Left ventricle myocardium inferior (tissue), 1 donor: Measurements from ENCODE around the gene VTI1A. TPM values are rescaled to one million over a fixed set of nuclear protein-coding genes. Genes with fewer than 3 reads are reported as not detected.

Source experiments
- DNase-seq: peaks from one replicate; pipeline ENCODE4 v3.0.0-alpha.2; 2020
- H3K27ac ChIP-seq: fragments of 200-600 bp; replicated peaks from 2 replicates; pipeline ENCODE4 v1.8.0; 2021
- H3K27me3 ChIP-seq: fragments of 200-600 bp; 2 replicates; pipeline ENCODE4 v1.8.0; 2021; ENCODE audit warnings: low read depth
- H3K36me3 ChIP-seq: fragments of 200-600 bp; 2 replicates; pipeline ENCODE4 v1.8.0; 2021
- H3K4me1 ChIP-seq: fragments of 200-600 bp; 2 replicates; pipeline ENCODE4 v1.8.0; 2021
- H3K4me3 ChIP-seq: fragments of 200-600 bp; 2 replicates; pipeline ENCODE4 v1.8.0; 2021; ENCODE audit warnings: mild to moderate bottlenecking, moderate library complexity
- H3K9me3 ChIP-seq: fragments of 200-600 bp; replicated peaks from 2 replicates; pipeline ENCODE4 v1.8.0; 2021
- intact Hi-C: fragments of 100-400 bp; cut with micrococcal nuclease; formaldehyde crosslinking; loops from one replicate; pipeline ENCODE4 v1.11.0; 2022
- total RNA-seq: library from RNA; stranded (reverse); fragmentation: NEBNext Ultra II Directional; extraction: Animal tissue kit (Norgen Biotek cat#: 25700); gene quantifications from one replicate; pipeline ENCODE4 v1.2.1, GENCODE V29; 2021
- TF ChIP-seq, protein P1 (sequence below): fragments of 200-600 bp; IDR thresholded peaks from 2 replicates; pipeline ENCODE4 v1.8.0; 2021; ENCODE audit warnings: antibody characterized with exemption, mild to moderate bottlenecking, borderline replicate concordance
- donor health status: DM: no; HTN: yes; CAD: no; lungs with severe emphysema.

The VTI1A gene
- total RNA-seq, 1 donor from 2014 or later, result 20.5 TPM

- DNase-seq, result no peak
- Histone ChIP-seq H3K4me3 (peak overlapping the region; percentile 3), H3K27ac (peak overlapping the region; percentile 31), H3K9me3 (no peaks in the 10 kb centered on the region), H3K4me1 (no peaks in the 10 kb centered on the region), H3K36me3 (no peaks in the 10 kb centered on the region), H3K27me3 (no peaks in the 10 kb centered on the region)
- TF ChIP-seq, protein P1, sequence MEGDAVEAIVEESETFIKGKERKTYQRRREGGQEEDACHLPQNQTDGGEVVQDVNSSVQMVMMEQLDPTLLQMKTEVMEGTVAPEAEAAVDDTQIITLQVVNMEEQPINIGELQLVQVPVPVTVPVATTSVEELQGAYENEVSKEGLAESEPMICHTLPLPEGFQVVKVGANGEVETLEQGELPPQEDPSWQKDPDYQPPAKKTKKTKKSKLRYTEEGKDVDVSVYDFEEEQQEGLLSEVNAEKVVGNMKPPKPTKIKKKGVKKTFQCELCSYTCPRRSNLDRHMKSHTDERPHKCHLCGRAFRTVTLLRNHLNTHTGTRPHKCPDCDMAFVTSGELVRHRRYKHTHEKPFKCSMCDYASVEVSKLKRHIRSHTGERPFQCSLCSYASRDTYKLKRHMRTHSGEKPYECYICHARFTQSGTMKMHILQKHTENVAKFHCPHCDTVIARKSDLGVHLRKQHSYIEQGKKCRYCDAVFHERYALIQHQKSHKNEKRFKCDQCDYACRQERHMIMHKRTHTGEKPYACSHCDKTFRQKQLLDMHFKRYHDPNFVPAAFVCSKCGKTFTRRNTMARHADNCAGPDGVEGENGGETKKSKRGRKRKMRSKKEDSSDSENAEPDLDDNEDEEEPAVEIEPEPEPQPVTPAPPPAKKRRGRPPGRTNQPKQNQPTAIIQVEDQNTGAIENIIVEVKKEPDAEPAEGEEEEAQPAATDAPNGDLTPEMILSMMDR, result no peak
- intact Hi-C loops, result no loop called here
Observed at GRCh38 chr10:112753961-112754411, 307.0 kb downstream of the VTI1A start.

DNA sequence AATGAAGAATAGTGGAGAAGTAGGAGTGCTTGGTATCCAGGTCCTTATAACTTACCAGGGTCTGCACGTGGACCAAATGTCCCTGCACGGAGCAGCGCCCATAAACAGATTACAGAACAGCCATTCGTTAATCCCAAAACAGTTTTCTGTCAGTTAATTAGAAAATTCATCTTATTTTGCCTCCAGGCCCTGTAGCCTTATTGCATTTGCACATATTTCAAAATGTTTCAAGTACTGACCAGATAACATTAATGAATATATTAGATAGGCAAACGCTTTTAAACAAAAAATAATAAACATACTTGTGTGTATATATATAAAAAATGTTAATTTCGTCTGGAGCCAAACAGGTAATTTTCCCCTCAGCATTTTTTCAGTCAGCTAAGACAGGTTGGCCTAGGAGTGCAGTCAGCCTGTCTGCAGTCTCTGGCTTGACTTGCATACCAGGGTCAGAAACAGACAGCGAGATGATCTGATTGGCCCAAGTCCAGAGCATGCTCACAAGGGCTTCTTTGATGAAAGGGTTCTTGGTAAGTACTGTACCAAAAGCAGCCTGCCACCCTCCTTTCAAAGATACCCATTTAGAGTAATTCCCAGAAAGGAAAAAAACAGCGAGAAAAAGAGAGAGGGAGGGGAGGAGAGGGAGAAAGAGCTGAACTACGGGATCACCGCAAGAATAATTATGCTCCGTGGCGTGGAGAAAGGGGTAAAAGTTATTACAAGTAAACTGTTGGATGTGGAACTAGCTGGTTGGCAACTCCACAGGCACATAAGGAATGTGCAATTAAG lies 308.6 kb downstream of the VTI1A start:
- H3K27me3 ChIP-seq, result no peaks in the 10 kb centered on the region
- no peaks in the 10 kb centered on the region for H3K4me1 ChIP-seq
- intact Hi-C loops, result no loop called here
- H3K36me3 ChIP-seq, result no peaks in the 10 kb centered on the region
- no peak overlapping the region for H3K4me3 ChIP-seq
- H3K9me3 ChIP-seq, result no peaks in the 10 kb centered on the region
- no peak for DNase-seq
- H3K27ac ChIP-seq, result no peak overlapping the region
- TF ChIP-seq, protein P1, result no peak

DNA sequence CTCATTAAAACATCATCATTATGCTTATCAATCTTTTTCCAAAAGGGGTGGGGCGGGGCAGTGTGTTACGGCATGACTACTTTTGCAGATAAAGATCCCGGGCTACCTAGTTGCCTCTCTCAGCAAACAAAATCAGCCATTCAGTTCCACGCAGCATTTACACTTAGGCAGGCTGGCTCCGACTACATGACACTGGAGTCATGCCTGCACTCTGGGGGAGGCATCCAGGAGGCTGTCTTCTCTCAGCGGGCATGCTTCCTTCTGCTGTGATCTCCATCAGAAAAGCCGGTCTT lies 309.2 kb downstream of the VTI1A start:
- Histone ChIP-seq H3K4me3 (no peak overlapping the region), H3K36me3 (no peaks in the 10 kb centered on the region), H3K27ac (no peak overlapping the region), H3K4me1 (no peaks in the 10 kb centered on the region), H3K27me3 (no peaks in the 10 kb centered on the region), H3K9me3 (no peaks in the 10 kb centered on the region)
- no peak for DNase-seq
- TF ChIP-seq, protein P1, result no peak
- intact Hi-C loops, result no loop called here

DNA sequence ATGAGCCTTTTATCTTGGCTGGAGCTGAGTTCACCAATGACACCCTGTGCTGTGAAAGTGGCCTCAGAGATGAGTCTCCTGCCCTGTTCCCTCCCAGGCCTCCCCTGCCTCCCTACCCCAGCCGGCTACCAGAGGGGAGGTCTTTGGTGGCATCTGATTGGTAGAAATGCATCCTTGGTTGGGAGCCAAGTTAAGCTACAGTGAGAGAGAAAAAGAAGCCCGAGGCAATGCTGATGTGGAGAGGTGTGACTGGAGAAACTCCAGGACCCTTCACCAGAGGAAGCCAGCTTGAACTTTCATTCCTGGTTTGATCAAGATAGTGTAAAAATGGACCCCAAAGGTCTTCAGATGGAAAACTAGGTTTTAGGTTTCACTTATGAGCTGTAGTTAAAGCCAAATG lies 311.9 kb downstream of the VTI1A start:
- no peak overlapping the region for H3K4me3 ChIP-seq
- H3K27me3 ChIP-seq, result no peaks in the 10 kb centered on the region
- TF ChIP-seq, protein P1, result no peak
- H3K9me3 ChIP-seq, result no peaks in the 10 kb centered on the region
- H3K36me3 ChIP-seq, result no peaks in the 10 kb centered on the region
- H3K27ac ChIP-seq, result no peak overlapping the region
- intact Hi-C loops, result no loop called here
- no peak for DNase-seq
- H3K4me1 ChIP-seq, result no peaks in the 10 kb centered on the region

GRCh38 chr10:112759496-112759895 lies 312.5 kb downstream of the VTI1A start:
- H3K27ac ChIP-seq, result no peak overlapping the region
- H3K36me3 ChIP-seq, result no peaks in the 10 kb centered on the region
- no peaks in the 10 kb centered on the region for H3K4me1 ChIP-seq
- H3K9me3 ChIP-seq, result no peaks in the 10 kb centered on the region
- H3K27me3 ChIP-seq, result no peaks in the 10 kb centered on the region
- no peak for DNase-seq
- intact Hi-C loops, result no loop called here
- TF ChIP-seq, protein P1, result no peak
- no peak overlapping the region for H3K4me3 ChIP-seq
